Measurements from ENCODE around the gene BOD1L1.

The BOD1L1 gene

GRCh38 chr4:13530823-13531624, 96.5 kb downstream of the BOD1L1 start:
- no peak for TF ChIP-seq SIN3A (IDR thresholded peaks at IDR 0.05; ENCODE audit: borderline replicate concordance, insufficient read depth, low read length)
- TF ChIP-seq TAF1 (IDR thresholded peaks at IDR 0.05; ENCODE audit: borderline replicate concordance, insufficient read depth, low read length): no peak
- TF ChIP-seq FOXP2 (optimal IDR thresholded peaks at IDR 0.05; ENCODE audit: borderline replicate concordance, extremely low read depth, extremely low read length, insufficient read depth): no peak
- TF ChIP-seq REST (IDR thresholded peaks at IDR 0.05; ENCODE audit: insufficient read depth in 1 of 2, low read depth in 2 of 2, low read length in 2 of 2): no peak
- TF ChIP-seq POLR2AphosphoS5 (IDR thresholded peaks at IDR 0.05; ENCODE audit: low read depth, low read length): no peak

- TF ChIP-seq FOXP2 (optimal IDR thresholded peaks at IDR 0.05; ENCODE audit: borderline replicate concordance, extremely low read depth, extremely low read length, insufficient read depth): no peak
- no peak for TF ChIP-seq TAF1 (IDR thresholded peaks at IDR 0.05; ENCODE audit: borderline replicate concordance, insufficient read depth, low read length)
- no peak for TF ChIP-seq POLR2AphosphoS5 (IDR thresholded peaks at IDR 0.05; ENCODE audit: low read depth, low read length)
- no peak for TF ChIP-seq REST (IDR thresholded peaks at IDR 0.05; ENCODE audit: insufficient read depth in 1 of 2, low read depth in 2 of 2, low read length in 2 of 2)
- no peak for TF ChIP-seq SIN3A (IDR thresholded peaks at IDR 0.05; ENCODE audit: borderline replicate concordance, insufficient read depth, low read length)
These were observed 98.2 kb downstream of the BOD1L1 start for GRCh38 chr4:13529128-13529919.

GRCh38 chr4:13528821-13529127, 98.8 kb downstream of the BOD1L1 start:
- TF ChIP-seq TAF1 (IDR thresholded peaks at IDR 0.05; ENCODE audit: borderline replicate concordance, insufficient read depth, low read length) (no peak), REST (IDR thresholded peaks at IDR 0.05; ENCODE audit: insufficient read depth in 1 of 2, low read depth in 2 of 2, low read length in 2 of 2) (no peak), SIN3A (IDR thresholded peaks at IDR 0.05; ENCODE audit: borderline replicate concordance, insufficient read depth, low read length) (no peak), FOXP2 (optimal IDR thresholded peaks at IDR 0.05; ENCODE audit: borderline replicate concordance, extremely low read depth, extremely low read length, insufficient read depth) (no peak), POLR2AphosphoS5 (IDR thresholded peaks at IDR 0.05; ENCODE audit: low read depth, low read length) (no peak)

- no peak for TF ChIP-seq FOXP2 (optimal IDR thresholded peaks at IDR 0.05; ENCODE audit: borderline replicate concordance, extremely low read depth, extremely low read length, insufficient read depth)
These were observed 99.3 kb downstream of the BOD1L1 start for GRCh38 chr4:13527981-13528820.

GRCh38 chr4:13527192-13527980, 100.1 kb downstream of the BOD1L1 start:
- TF ChIP-seq SIN3A (IDR thresholded peaks at IDR 0.05; ENCODE audit: borderline replicate concordance, insufficient read depth, low read length): no peak
- TF ChIP-seq TAF1 (IDR thresholded peaks at IDR 0.05; ENCODE audit: borderline replicate concordance, insufficient read depth, low read length): no peak
- TF ChIP-seq POLR2AphosphoS5 (IDR thresholded peaks at IDR 0.05; ENCODE audit: low read depth, low read length): no peak
- TF ChIP-seq FOXP2 (optimal IDR thresholded peaks at IDR 0.05; ENCODE audit: borderline replicate concordance, extremely low read depth, extremely low read length, insufficient read depth): no peak
- TF ChIP-seq REST (IDR thresholded peaks at IDR 0.05; ENCODE audit: insufficient read depth in 1 of 2, low read depth in 2 of 2, low read length in 2 of 2): no peak
